SK-MEL-5 (cell line): ENCODE results near the gene OPALIN. TPM values are rescaled to one million over a fixed set of nuclear protein-coding genes. Genes with fewer than 3 reads are reported as not detected.

Experiments used
- total RNA-seq: library from RNA; depleted of rRNA; stranded (reverse); fragments of >200 nt; shearing (Covaris generic); gene quantifications from 2 replicates; pipeline ENCODE4 v1.2.3, GENCODE V29; 2014; rRNA removed

The OPALIN gene
- total RNA-seq, 1 experiment from 2014 or later: not detected

Other genes with a start within 250 kb of the OPALIN start
- gene ZNF518A, start 228.7 kb downstream of the OPALIN start, total RNA-seq: 15.8 and 17.3 TPM in 2 replicates
- gene BLNK, start 87.4 kb downstream of the OPALIN start, total RNA-seq: not detected in 2 replicates
- not detected in 2 replicates for gene DNTT, start 54.6 kb downstream of the OPALIN start, total RNA-seq
- 0.08 and 0.11 TPM in 2 replicates for gene TLL2, start 154.9 kb upstream of the OPALIN start, total RNA-seq
- gene TM9SF3, start 228.0 kb upstream of the OPALIN start, total RNA-seq: 47.1 and 54.6 TPM in 2 replicates